H1 (cell line): ENCODE results near the gene CD52. TPM values are rescaled to one million over a fixed set of nuclear protein-coding genes. Genes with fewer than 3 reads are reported as not detected.

ENCODE experiments used
- KDM5A ChIP-seq: fragments of 200-600 bp; IDR thresholded peaks from 2 replicates; pipeline ENCODE4 v1.7.1; 2012; ENCODE audit warnings: mild to moderate bottlenecking, low read length, inconsistent platforms, mixed read lengths
- polyA plus RNA-seq, 7 experiments: library from polyadenylated mRNA; depleted of rRNA in 3 of 7; stranded (reverse) in 5 of 7; unstranded in 2 of 7; fragments of >200 nt in 5 of 7; fragments of 200-250 nt in 2 of 7; gene quantifications; 1 replicate in 5 of 7; 2 replicates in 1 of 7; 4 replicates in 1 of 7; pipeline versions ENCODE4 v1.2.1 to v1.2.3, GENCODE V29; 2011 to 2013; ENCODE audit warnings: missing spikeins in 2 of 7, mixed read lengths in 2 of 7
- total RNA-seq: library from RNA; stranded (reverse); fragmentation: NEBNext Ultra II Directional; extraction: Animal tissue kit (Norgen Biotek cat#: 25700); gene quantifications from 2 replicates; pipeline ENCODE4 v1.2.1, GENCODE V29; 2021
- TF ChIP-seq, protein P1 (sequence below): IDR thresholded peaks from 2 replicates; pipeline ENCODE4 v1.6.1; 2012; ENCODE audit warnings: inconsistent platforms

Gene CD52
- total and polyA plus RNA-seq, 2 of the 8 experiments (the other 6 are each of a cell fraction or from before 2014, with no cell fraction given): 2.4 to 3.1 TPM

- TF ChIP-seq, protein P1, sequence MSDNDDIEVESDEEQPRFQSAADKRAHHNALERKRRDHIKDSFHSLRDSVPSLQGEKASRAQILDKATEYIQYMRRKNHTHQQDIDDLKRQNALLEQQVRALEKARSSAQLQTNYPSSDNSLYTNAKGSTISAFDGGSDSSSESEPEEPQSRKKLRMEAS: no peak
- no peak for TF ChIP-seq KDM5A
These were observed 14.9 kb upstream of the CD52 start (continued) for GRCh38 chr1:26302733-26303405.
